GM10248 (cell line): ENCODE measurements around the gene BFSP1.
A peak's percentile ranks its signal among the peaks of the same experiment; 100 is the strongest.

Experiments
- CTCF ChIA-PET: fragments of 300-600 bp; sonication (Branson Sonifier 250); formaldehyde crosslinking; extraction: SDS; loops from one replicate; lab custom pipeline; 2021; ENCODE audit warnings: antibody characterized with exemption; lab: Yijun Ruan, JAX
- POLR2A ChIA-PET: fragments of 350-650 bp; sonication (Branson Sonifier 250); formaldehyde crosslinking; extraction: SDS; loops from one replicate; lab custom pipeline; 2020; ENCODE audit warnings: antibody characterized with exemption; lab: Yijun Ruan, JAX
- DNase-seq: peaks from one replicate; pipeline ENCODE4 v3.0.0; 2012; ENCODE audit errors: extremely low spot score
- TF ChIP-seq, protein P1 (sequence below): IDR thresholded peaks from 2 replicates; pipeline ENCODE4 v1.5.1; 2012; ENCODE audit warnings: mild to moderate bottlenecking, low read depth; ENCODE audit errors: extremely low read depth, missing control alignments, control extremely low read depth

The BFSP1 gene

GRCh38 chr20:17571153-17571527 is 40.0 kb upstream of the BFSP1 start:
- POLR2A ChIA-PET, result interaction anchor here (0.7 kb wide), 1 partner anchor 372 kb away, joined by 3 read pairs; no protein-coding TSS in a partner anchor
- TF ChIP-seq, protein P1, sequence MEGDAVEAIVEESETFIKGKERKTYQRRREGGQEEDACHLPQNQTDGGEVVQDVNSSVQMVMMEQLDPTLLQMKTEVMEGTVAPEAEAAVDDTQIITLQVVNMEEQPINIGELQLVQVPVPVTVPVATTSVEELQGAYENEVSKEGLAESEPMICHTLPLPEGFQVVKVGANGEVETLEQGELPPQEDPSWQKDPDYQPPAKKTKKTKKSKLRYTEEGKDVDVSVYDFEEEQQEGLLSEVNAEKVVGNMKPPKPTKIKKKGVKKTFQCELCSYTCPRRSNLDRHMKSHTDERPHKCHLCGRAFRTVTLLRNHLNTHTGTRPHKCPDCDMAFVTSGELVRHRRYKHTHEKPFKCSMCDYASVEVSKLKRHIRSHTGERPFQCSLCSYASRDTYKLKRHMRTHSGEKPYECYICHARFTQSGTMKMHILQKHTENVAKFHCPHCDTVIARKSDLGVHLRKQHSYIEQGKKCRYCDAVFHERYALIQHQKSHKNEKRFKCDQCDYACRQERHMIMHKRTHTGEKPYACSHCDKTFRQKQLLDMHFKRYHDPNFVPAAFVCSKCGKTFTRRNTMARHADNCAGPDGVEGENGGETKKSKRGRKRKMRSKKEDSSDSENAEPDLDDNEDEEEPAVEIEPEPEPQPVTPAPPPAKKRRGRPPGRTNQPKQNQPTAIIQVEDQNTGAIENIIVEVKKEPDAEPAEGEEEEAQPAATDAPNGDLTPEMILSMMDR, result no peak
- CTCF ChIA-PET, result interaction anchor here (0.8 to 2.5 kb wide), 10 partner anchors 8 to 425 kb away, joined by 3 to 14 read pairs (median 4); partner anchors contain the start of gene RRBP1
- peak; percentile 55 for DNase-seq

DNA sequence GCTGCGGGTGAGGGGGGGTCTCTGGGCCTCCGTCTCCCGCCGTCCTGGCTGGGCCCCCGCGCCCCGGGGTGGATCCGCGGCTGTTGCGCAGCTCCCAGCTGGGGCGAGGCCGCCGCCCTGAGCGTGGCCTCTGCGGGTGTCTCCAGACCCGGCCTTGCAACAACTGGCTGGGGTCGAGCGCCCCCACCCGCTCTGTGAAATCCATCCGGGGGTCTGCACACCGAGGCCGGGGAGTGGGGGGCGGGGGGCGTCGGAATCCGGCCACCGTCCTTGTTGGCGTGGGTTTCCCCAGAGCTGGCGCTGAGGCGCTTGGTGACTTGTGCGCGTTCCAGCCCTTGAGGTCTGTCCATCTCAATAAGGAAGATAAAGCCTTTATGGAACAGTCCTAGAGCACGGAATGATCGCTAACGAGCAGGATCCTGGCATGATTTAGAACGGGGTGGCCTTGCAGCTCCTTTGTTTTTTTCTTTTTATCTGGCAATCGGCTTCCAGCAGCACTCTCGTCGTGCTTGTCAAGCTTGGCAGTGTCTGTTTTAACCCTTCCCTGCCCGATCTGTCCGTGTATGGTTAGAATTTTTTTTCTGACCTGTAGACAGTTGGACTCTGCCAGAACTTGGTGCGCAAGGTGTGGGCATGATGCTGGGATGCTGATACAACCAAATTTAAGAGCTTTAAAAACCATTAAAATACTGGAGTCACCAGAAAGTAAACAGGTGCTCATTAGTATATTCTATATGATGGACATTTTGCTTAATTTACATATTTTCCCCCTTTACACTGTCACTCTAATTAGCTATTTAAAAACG is 39.4 kb upstream of the BFSP1 start:
- TF ChIP-seq, protein P1, result peak; percentile 13
- ChIA-PET POLR2A (interaction anchor here (0.5 to 0.7 kb wide), 3 partner anchors 373 to 1336 kb away, joined by 3 to 4 read pairs (median 3); no protein-coding TSS in a partner anchor), CTCF (interaction anchor here (0.9 to 2.5 kb wide), 18 partner anchors 9 to 428 kb away, joined by 3 to 14 read pairs (median 4); partner anchors contain the start of gene RRBP1)
- peak; percentile 51 for DNase-seq

GRCh38 chr20:17569616-17570346 is 38.6 kb upstream of the BFSP1 start, which contains the start of gene DSTN:
DSTN (plus strand) TSS chr20:17570075; CDS start chr20:17570209, 134 bp downstream.
- ChIA-PET CTCF (interaction anchor here (1.0 to 2.5 kb wide), 14 partner anchors 10 to 429 kb away, joined by 3 to 14 read pairs (median 3); partner anchors contain the start of gene RRBP1), POLR2A (interaction anchor here (0.5 kb wide), 2 partner anchors 894 to 1336 kb away, joined by 3 to 4 read pairs; no protein-coding TSS in a partner anchor)
- TF ChIP-seq, protein P1, result no peak
- DNase-seq, result peak; percentile 95

DNA sequence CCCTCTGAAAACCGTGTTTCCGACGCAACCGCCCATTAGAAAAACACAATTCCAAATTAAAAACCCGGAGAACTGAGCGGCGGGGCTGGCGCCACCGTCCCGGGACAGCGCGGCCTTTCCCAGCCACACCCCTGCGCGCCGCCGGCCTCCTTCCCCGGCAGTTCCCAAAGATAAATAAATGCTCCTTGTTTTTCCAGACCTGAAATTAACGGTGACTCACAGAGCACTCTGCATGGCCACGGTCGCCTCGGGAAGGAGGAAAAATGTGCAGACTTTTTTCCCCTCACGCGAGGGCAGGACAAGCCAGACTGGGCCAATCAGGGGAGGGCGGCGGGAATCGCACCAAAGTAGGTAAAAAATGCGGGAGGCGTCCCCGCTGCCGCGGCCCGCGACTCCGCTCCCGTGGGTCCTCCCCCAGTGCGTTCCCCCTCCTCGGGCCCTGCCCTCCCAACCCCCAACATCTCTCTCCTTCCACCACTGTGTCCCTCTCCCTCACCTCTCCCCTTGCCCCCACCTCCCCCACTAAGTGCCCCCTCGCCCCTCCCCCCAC is 37.9 kb upstream of the BFSP1 start:
- ChIA-PET CTCF (interaction anchor here (1.0 to 2.5 kb wide), 7 partner anchors 11 to 330 kb away, joined by 3 to 14 read pairs (median 5); partner anchors contain the start of gene RRBP1), POLR2A (no interaction called here)
- DNase-seq, result peak; percentile 28
- TF ChIP-seq, protein P1, result no peak

DNA sequence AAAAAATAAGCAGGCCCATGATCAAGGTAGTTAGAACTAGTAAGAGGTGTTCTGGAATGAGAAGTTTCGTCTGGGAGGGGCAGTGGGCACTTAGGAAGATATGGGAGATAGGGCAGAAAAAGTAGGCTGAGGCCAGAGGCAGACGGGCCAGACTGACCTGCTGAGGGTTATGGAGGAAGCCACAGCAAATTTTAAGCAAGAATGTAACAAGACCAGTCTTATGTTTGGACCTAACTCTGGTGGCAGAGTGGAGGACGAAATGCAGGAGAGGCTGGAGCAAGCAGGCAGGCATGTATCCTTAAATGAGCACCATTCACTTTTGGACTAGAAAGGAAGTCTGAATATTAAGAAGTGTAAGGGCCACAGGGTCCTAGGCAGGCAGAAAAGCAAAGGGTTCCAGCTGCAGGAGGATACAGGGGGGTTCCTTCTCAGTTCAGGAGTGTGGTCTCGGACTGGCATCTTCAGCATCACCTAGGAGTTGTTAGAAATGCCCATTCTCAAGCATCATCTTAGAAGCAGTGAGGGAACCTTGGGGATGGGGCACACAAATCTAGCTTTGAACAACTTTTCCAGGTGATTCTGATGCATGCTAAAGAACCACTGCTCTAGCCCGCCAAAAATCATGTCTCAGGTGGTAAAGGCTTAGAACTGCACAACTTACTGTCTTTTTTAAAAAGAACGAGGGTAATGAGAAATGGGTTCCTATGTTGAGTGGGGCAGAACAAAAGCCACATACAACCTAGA is 37.0 kb upstream of the BFSP1 start:
- ChIA-PET CTCF (no interaction called here), POLR2A (no interaction called here)
- no peak for DNase-seq
- TF ChIP-seq, protein P1, result no peak
